Keratinocyte (primary cell): ENCODE measurements around the gene AFG1L. TPM values are rescaled to one million over a fixed set of nuclear protein-coding genes. Genes with fewer than 3 reads are reported as not detected.
"Not testable (repeated sequence)": the region's sequence is repeated elsewhere in the genome, so short reads cannot be mapped to it uniquely, and the experiment has no call there.

Experiments
- DNase-seq: peaks from one replicate; pipeline ENCODE4 v3.0.0-alpha.2; 2011; ENCODE audit warnings: low read depth, missing footprints, low spot score
- FAIRE-seq: peaks from 2 replicates; lab custom pipeline; 2011; peaks lifted over from hg19 to GRCh38; lab: Jason Lieb, UNC
- H2AFZ ChIP-seq: 2 replicates; pipeline ENCODE4 v1.6.0; 2012; ENCODE audit warnings: low read length, control low read depth, inconsistent platforms; ENCODE audit not compliant: control insufficient read depth
- H3K27ac ChIP-seq: 2 replicates; pipeline ENCODE4 v1.5.1; 2011; ENCODE audit warnings: low read length; ENCODE audit not compliant: control insufficient read depth, insufficient read depth
- H3K27me3 ChIP-seq: 3 replicates; pipeline ENCODE4 v1.6.0; 2011; ENCODE audit warnings: low read length; ENCODE audit not compliant: control insufficient read depth, insufficient read depth; ENCODE audit errors: extremely low read depth
- H3K36me3 ChIP-seq, 2 experiments: 2 replicates in 1 of 2; 3 replicates in 1 of 2; pipeline ENCODE4 v1.5.1; 2011; ENCODE audit warnings: low read length in 2 of 2, mild to moderate bottlenecking in 1 of 2; ENCODE audit not compliant: control insufficient read depth in 2 of 2, insufficient read depth in 2 of 2; ENCODE audit errors: extremely low read depth in 1 of 2
- H3K4me1 ChIP-seq: 3 replicates; pipeline ENCODE4 v1.5.1; 2011; ENCODE audit warnings: low read length; ENCODE audit not compliant: control insufficient read depth, insufficient read depth; ENCODE audit errors: extremely low read depth
- H3K4me2 ChIP-seq: 3 replicates; pipeline ENCODE4 v1.6.0; 2011; ENCODE audit warnings: low read depth, low read length; ENCODE audit not compliant: control insufficient read depth, insufficient read depth; ENCODE audit errors: extremely low read depth
- H3K4me3 ChIP-seq, 3 experiments: fragments of 200-600 bp in 1 of 3; sonication (generic) in 1 of 3; 2 replicates in 2 of 3; 3 replicates in 1 of 3; pipeline ENCODE4 v1.5.1; 2011 to 2016; ENCODE audit warnings: low read length in 3 of 3, mild to moderate bottlenecking in 3 of 3, control low read depth in 2 of 3, inconsistent platforms in 1 of 3, low read depth in 1 of 3, mixed read lengths in 1 of 3, mixed run types in 1 of 3, moderate library complexity in 1 of 3; ENCODE audit not compliant: control insufficient read depth in 2 of 3, insufficient read depth in 2 of 3; ENCODE audit errors: extremely low read depth in 1 of 3
- H3K79me2 ChIP-seq: 2 replicates; pipeline ENCODE4 v1.6.0; 2012; ENCODE audit warnings: low read length; ENCODE audit not compliant: control insufficient read depth, insufficient read depth
- H3K9ac ChIP-seq: 3 replicates; pipeline ENCODE4 v1.6.0; 2011; ENCODE audit warnings: low read length; ENCODE audit not compliant: control insufficient read depth, insufficient read depth; ENCODE audit errors: extremely low read depth
- H3K9me1 ChIP-seq: 3 replicates; pipeline ENCODE4 v1.6.0; 2011; ENCODE audit warnings: low read length; ENCODE audit not compliant: control insufficient read depth, insufficient read depth; ENCODE audit errors: extremely low read depth
- H3K9me3 ChIP-seq: 2 replicates; pipeline ENCODE4 v1.5.1; 2012; ENCODE audit warnings: low read depth, low read length; ENCODE audit not compliant: control insufficient read depth
- H4K20me1 ChIP-seq: 3 replicates; pipeline ENCODE4 v1.6.0; 2011; ENCODE audit warnings: low read length; ENCODE audit not compliant: control insufficient read depth, insufficient read depth; ENCODE audit errors: extremely low read depth
- CTCF ChIP-seq, 3 experiments: IDR thresholded peaks in 1 of 3; conservative IDR thresholded peaks in 1 of 3; optimal IDR thresholded peaks in 1 of 3; 2 replicates in 2 of 3; 3 replicates in 1 of 3; pipeline versions ENCODE3 to v1.5.1; 2011; ENCODE audit warnings: low read length in 3 of 3, mild to moderate bottlenecking in 3 of 3, moderate library complexity in 2 of 3, control low read depth in 1 of 3, inconsistent platforms in 1 of 3; ENCODE audit not compliant: insufficient read depth in 2 of 3; ENCODE audit errors: extremely low read depth in 1 of 3
- EZH2 ChIP-seq: IDR thresholded peaks from one replicate; pipeline ENCODE4 v1.6.1; 2012; ENCODE audit warnings: inconsistent platforms, mild to moderate bottlenecking, low read length, moderate library complexity
- dilution Hi-C: fragments of 300-500 bp; cut with MboI; formaldehyde crosslinking; loops from one replicate; pipeline ENCODE4 v1.7.0; 2020; ENCODE audit warnings: low sequenced_read_pairs; ENCODE audit not compliant: extremely low pct_ligation_motif_present
- polyA plus RNA-seq, 5 experiments: library from polyadenylated mRNA; depleted of rRNA in 3 of 5; stranded (reverse) in 3 of 5; stranded (forward) in 1 of 5; unstranded in 1 of 5; fragments of >200 nt; gene quantifications; 1 replicate in 1 of 5; 2 replicates in 3 of 5; 3 replicates in 1 of 5; pipeline versions ENCODE4 v1.2.1 to v1.2.3, GENCODE V29; 2011 to 2012; ENCODE audit warnings: missing spikeins in 2 of 5, low read depth in 1 of 5, low replicate concordance in 1 of 5

The AFG1L gene
- polyA plus RNA-seq, 1 donor (not counting 4 experiments of a cell fraction or from before 2014, with no cell fraction given), result 3.1 TPM

- no peak overlapping the region for H3K9ac ChIP-seq
- no peak overlapping the region for H2AFZ ChIP-seq
- no peak overlapping the region for H3K27ac ChIP-seq
- no peak for TF ChIP-seq EZH2
- TF ChIP-seq CTCF (optimal IDR thresholded peaks at IDR 0.05 in 1 of 3, IDR thresholded peaks at IDR 0.05 in 1 of 3, conservative IDR thresholded peaks at IDR 0.05 in 1 of 3; ENCODE audit: extremely low read depth in 1 of 3, insufficient read depth in 2 of 3, low read length in 3 of 3), result no peak
- H4K20me1 ChIP-seq, result no peaks in the 10 kb centered on the region
- no peaks in the 10 kb centered on the region for H3K27me3 ChIP-seq
- H3K36me3 ChIP-seq, result no peaks in the 10 kb centered on the region
- dilution Hi-C loops, result no loop called here
- H3K4me2 ChIP-seq, result no peak overlapping the region
- no peak overlapping the region for H3K4me3 ChIP-seq
- H3K9me1 ChIP-seq, result no peaks in the 10 kb centered on the region
- peaks cover 3% of the 10 kb centered on the region for H3K4me1 ChIP-seq
- peaks cover 3% of the 10 kb centered on the region for H3K79me2 ChIP-seq
- no peaks in the 10 kb centered on the region for H3K9me3 ChIP-seq
- FAIRE-seq (no peak), DNase-seq (no peak)
Measured at GRCh38 chr6:108291091-108291490, 3.8 kb upstream of the AFG1L start.

GRCh38 chr6:108292561-108292960 is 2.3 kb upstream of the AFG1L start:
- H3K9me3 ChIP-seq, H3K9me1 ChIP-seq, FAIRE-seq, H3K79me2 ChIP-seq, H3K27me3 ChIP-seq, H3K27ac ChIP-seq, H3K4me2 ChIP-seq, H4K20me1 ChIP-seq, dilution Hi-C loops, H3K9ac ChIP-seq, H3K36me3 ChIP-seq, H3K4me1 ChIP-seq, H3K4me3 ChIP-seq, DNase-seq, H2AFZ ChIP-seq: not testable (repeated sequence)
